Stimulated activated CD4-positive, alpha-beta T cell treated with anti-CD3 and anti-CD28 coated beads, Interleukin-1b, Interleukin-23, amount 100 ng/mL, for 1 hour (primary cell): ENCODE measurements around the gene CFL1.

Experiments
- DNase-seq, 2 donors: peaks; one replicate each; pipeline ENCODE4 v3.0.0-alpha.2; 2020; ENCODE audit warnings: low read depth in 2 of 2

CFL1 gene

GRCh38 chr11:65888163-65888814, 30.3 kb upstream of the CFL1 start, which contains the start of gene FIBP:
Gene FIBP, minus strand, starts transcription at chr11:65888471. Its CDS starts 53 bp downstream, at chr11:65888418.
- DNase-seq, result peak; percentile 90 to 91

- DNase-seq, result no peak
Measured at GRCh38 chr11:65887723-65888162, 29.8 kb upstream of the CFL1 start.

GRCh38 chr11:65886826-65887722, 29.1 kb upstream of the CFL1 start:
- DNase-seq, result no peak

GRCh38 chr11:65885808-65886536, 28.0 kb upstream of the CFL1 start:
- no peak for DNase-seq

- DNase-seq, result no peak
Measured at GRCh38 chr11:65885231-65885630, 27.3 kb upstream of the CFL1 start.

GRCh38 chr11:65884716-65885092, 26.7 kb upstream of the CFL1 start:
- peak; percentile 67 to 68 for DNase-seq

- DNase-seq, result no peak
Measured at GRCh38 chr11:65883786-65884715, 26.1 kb upstream of the CFL1 start.

GRCh38 chr11:65883058-65883761, 25.2 kb upstream of the CFL1 start:
- no peak for DNase-seq

- DNase-seq, result no peak
Measured at GRCh38 chr11:65882120-65883057, 24.4 kb upstream of the CFL1 start.

GRCh38 chr11:65880844-65881421, 23.0 kb upstream of the CFL1 start:
- no peak for DNase-seq

GRCh38 chr11:65880027-65880426, 22.0 kb upstream of the CFL1 start:
- no peak for DNase-seq

GRCh38 chr11:65879617-65880016, 21.6 kb upstream of the CFL1 start, which contains the start of gene CTSW:
Gene CTSW, plus strand, starts transcription at chr11:65879837. Its CDS starts 18 bp downstream, at chr11:65879855.
- no peak for DNase-seq

GRCh38 chr11:65873318-65874156, 15.6 kb upstream of the CFL1 start:
- DNase-seq, result peak; percentile 94 to 96

GRCh38 chr11:65872586-65873317, 14.8 kb upstream of the CFL1 start, which contains the start of gene EFEMP2:
Gene EFEMP2, minus strand, starts transcription at chr11:65872800. Its CDS starts 446 bp downstream, at chr11:65872354.
- no peak for DNase-seq

- DNase-seq, result no peak
Measured at GRCh38 chr11:65871811-65872548, 14.0 kb upstream of the CFL1 start.
